GM23248 (cell line): Measurements from ENCODE around the gene ACVRL1.

ENCODE experiments used
- EZH2 ChIP-seq: fragments of 200-600 bp; sonication (generic); IDR thresholded peaks from 2 replicates; pipeline ENCODE4 v1.6.1; 2018; ENCODE audit warnings: antibody characterized with exemption, mild to moderate bottlenecking; ENCODE audit not compliant: insufficient read depth, poor library complexity, severe bottlenecking
- EZH2phosphoT487 ChIP-seq: fragments of 200-600 bp; sonication (generic); IDR thresholded peaks from 2 replicates; pipeline ENCODE4 v1.6.1; 2018; ENCODE audit warnings: antibody characterized with exemption, moderate library complexity, mild to moderate bottlenecking, low read depth; ENCODE audit not compliant: insufficient read depth

DNA sequence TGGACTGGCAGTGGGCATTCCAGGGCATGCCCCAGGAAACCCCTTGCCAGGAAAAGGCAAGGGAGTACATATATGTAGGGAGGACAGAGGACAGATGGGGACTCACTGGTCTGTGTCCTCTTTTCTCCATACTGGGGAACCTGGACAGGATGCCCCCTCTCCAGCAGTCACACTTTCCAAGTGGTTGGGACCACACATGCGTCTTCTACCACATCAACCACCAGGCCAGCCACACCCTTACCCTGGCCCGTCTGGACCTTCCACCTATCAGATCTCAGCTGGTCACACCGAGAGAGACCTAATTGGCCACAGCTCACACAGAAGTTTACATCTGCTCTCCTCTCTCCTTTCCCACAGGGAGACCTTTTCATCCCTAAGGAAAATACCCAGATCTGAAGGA lies 11.1 kb upstream of the ACVRL1 start:
- TF ChIP-seq EZH2 (no peak), EZH2phosphoT487 (no peak)
